ENCODE data around the gene CD46.

The CD46 gene

GRCh38 chr1:207817778-207818751 lies 66.2 kb downstream of the CD46 start:
- H3K27me3 ChIP-seq (replicated peaks) = no peaks in the 10 kb centered on the region
- in situ Hi-C loops (cut with HindIII; ENCODE audit: low pct_ligation_motif_present, low sequenced_read_pairs) = no loop called here
- no peaks in the 10 kb centered on the region for H3K36me3 ChIP-seq (replicated peaks)
- H3K4me3 ChIP-seq (ENCODE audit: low read depth, low read length) = no peak overlapping the region
- no peak for TF ChIP-seq CTCF (IDR thresholded peaks at IDR 0.05; ENCODE audit: low read depth, low read length, missing control alignments)
- DNase-seq = no peak
- peak overlapping the region; percentile 61 for H3K27ac ChIP-seq

GRCh38 chr1:207818971-207819451 lies 67.2 kb downstream of the CD46 start:
- Histone ChIP-seq H3K27me3 (replicated peaks) (no peaks in the 10 kb centered on the region), H3K27ac (peak overlapping the region; percentile 61), H3K36me3 (replicated peaks) (no peaks in the 10 kb centered on the region), H3K4me3 (ENCODE audit: low read depth, low read length) (peak overlapping the region; percentile 44)
- peak; percentile 82 for DNase-seq
- no peak for TF ChIP-seq CTCF (IDR thresholded peaks at IDR 0.05; ENCODE audit: low read depth, low read length, missing control alignments)
- in situ Hi-C loops (cut with HindIII; ENCODE audit: low pct_ligation_motif_present, low sequenced_read_pairs) = no loop called here

GRCh38 chr1:207820568-207821463 lies 69.0 kb downstream of the CD46 start:
- DNase-seq = no peak
- no peaks in the 10 kb centered on the region for H3K36me3 ChIP-seq (replicated peaks)

GRCh38 chr1:207821464-207822045 lies 69.7 kb downstream of the CD46 start:
- TF ChIP-seq CTCF (IDR thresholded peaks at IDR 0.05; ENCODE audit: low read depth, low read length, missing control alignments) = no peak
- no peak overlapping the region for H3K4me3 ChIP-seq (ENCODE audit: low read depth, low read length)
- DNase-seq = no peak
- no peaks in the 10 kb centered on the region for H3K36me3 ChIP-seq (replicated peaks)
- no peak overlapping the region for H3K27ac ChIP-seq
- no peaks in the 10 kb centered on the region for H3K27me3 ChIP-seq (replicated peaks)
- in situ Hi-C loops (cut with HindIII; ENCODE audit: low pct_ligation_motif_present, low sequenced_read_pairs) = no loop called here

More at GRCh38 chr1:207820568-207821463, 69.0 kb downstream of the CD46 start:
- in situ Hi-C loops (cut with HindIII; ENCODE audit: low pct_ligation_motif_present, low sequenced_read_pairs) = no loop called here
- TF ChIP-seq CTCF (IDR thresholded peaks at IDR 0.05; ENCODE audit: low read depth, low read length, missing control alignments) = no peak
- H3K4me3 ChIP-seq (ENCODE audit: low read depth, low read length) = no peak overlapping the region
- H3K27ac ChIP-seq = no peak overlapping the region
- H3K27me3 ChIP-seq (replicated peaks) = no peaks in the 10 kb centered on the region

- no peaks in the 10 kb centered on the region for H3K36me3 ChIP-seq (replicated peaks)
- no peak overlapping the region for H3K27ac ChIP-seq
- no peak for DNase-seq
- TF ChIP-seq CTCF (IDR thresholded peaks at IDR 0.05; ENCODE audit: low read depth, low read length, missing control alignments) = no peak
- no peaks in the 10 kb centered on the region for H3K27me3 ChIP-seq (replicated peaks)
- H3K4me3 ChIP-seq (ENCODE audit: low read depth, low read length) = no peak overlapping the region
- in situ Hi-C loops (cut with HindIII; ENCODE audit: low pct_ligation_motif_present, low sequenced_read_pairs) = no loop called here
These were observed 70.3 kb downstream of the CD46 start for GRCh38 chr1:207822124-207822601.

All from brain microvascular endothelial cell (primary cell).